A549 (cell line): ENCODE results near the gene JAKMIP1.

Source experiments
- CTCF ChIP-seq: fragments of >200 bp; sonication (Bioruptor Twin); formaldehyde crosslinking; IDR thresholded peaks from 3 replicates; pipeline ENCODE4 v1.5.1; 2016
- EP300 ChIP-seq, 2 experiments: fragments of >200 bp; sonication (Bioruptor Twin); formaldehyde crosslinking; IDR thresholded peaks; 2 replicates in 1 of 2; 3 replicates in 1 of 2; pipeline ENCODE4 v1.6.1; 2016 to 2017
- MAFK ChIP-seq: fragments of 450-650 bp; IDR thresholded peaks from 2 replicates; pipeline ENCODE4 v1.6.1; 2014; ENCODE audit not compliant: partially characterized antibody
- RAD21 ChIP-seq, 2 experiments: fragments of >200 bp in 1 of 2; sonication (Bioruptor Twin) in 1 of 2; formaldehyde crosslinking in 1 of 2; IDR thresholded peaks in 1 of 2; conservative IDR thresholded peaks in 1 of 2; 2 replicates in 1 of 2; 3 replicates in 1 of 2; pipeline ENCODE4 v1.6.1; 2012 to 2018; ENCODE audit warnings: inconsistent platforms in 1 of 2
- RNF2 ChIP-seq: fragments of 200-600 bp; sonication (generic); IDR thresholded peaks from 2 replicates; pipeline ENCODE4 v1.6.1; 2016; ENCODE audit warnings: low read depth, mild to moderate bottlenecking, antibody characterized with exemption, moderate library complexity, borderline replicate concordance

GRCh38 chr4:6029254-6029653 lies 171.1 kb downstream of the JAKMIP1 start:
- TF ChIP-seq CTCF (no peak), RNF2 (no peak), RAD21 (conservative IDR thresholded peaks at IDR 0.05 in 1 of 2, IDR thresholded peaks at IDR 0.05 in 1 of 2) (no peak), EP300 (IDR thresholded peaks at IDR 0.05) (no peak), MAFK (no peak)
